Stimulated activated CD8-positive, alpha-beta memory T cell treated with anti-CD3 and anti-CD28 coated beads, Interleukin-15, amount 100 ng/mL, for 1 hour (primary cell): ENCODE measurements around the gene GABBR2.
"Not testable (repeated sequence)": the region's sequence is repeated elsewhere in the genome, so short reads cannot be mapped to it uniquely, and the experiment has no call there.

Experiments
- DNase-seq: peaks from one replicate; pipeline ENCODE4 v3.0.0-alpha.2; 2020; ENCODE audit warnings: low read depth

GABBR2 gene

GRCh38 chr9:98593354-98594253 is 115.1 kb downstream of the GABBR2 start:
- DNase-seq = no peak

- DNase-seq = no peak
Measured at GRCh38 chr9:98591696-98592095, 117.0 kb downstream of the GABBR2 start.

GRCh38 chr9:98590101-98590500 is 118.6 kb downstream of the GABBR2 start:
- DNase-seq = no peak

GRCh38 chr9:98589102-98589501 is 119.6 kb downstream of the GABBR2 start:
- DNase-seq = no peak

- DNase-seq = not testable (repeated sequence)
Measured at GRCh38 chr9:98584853-98585438, 123.8 kb downstream of the GABBR2 start.

GRCh38 chr9:98584059-98584458 is 124.7 kb downstream of the GABBR2 start:
- no peak for DNase-seq

- DNase-seq = no peak
Measured at GRCh38 chr9:98583417-98583816, 125.3 kb downstream of the GABBR2 start.

- no peak for DNase-seq
Measured at GRCh38 chr9:98580956-98581355, 127.8 kb downstream of the GABBR2 start.

GRCh38 chr9:98579700-98580099 is 129.0 kb downstream of the GABBR2 start:
- no peak for DNase-seq

- DNase-seq = no peak
Measured at GRCh38 chr9:98577446-98577845, 131.3 kb downstream of the GABBR2 start.

- DNase-seq = no peak
Measured at GRCh38 chr9:98576859-98577258, 131.9 kb downstream of the GABBR2 start.

GRCh38 chr9:98576354-98576753 is 132.4 kb downstream of the GABBR2 start:
- DNase-seq = no peak

- no peak for DNase-seq
Measured at GRCh38 chr9:98575379-98576346, 133.1 kb downstream of the GABBR2 start.

GRCh38 chr9:98573749-98574278 is 134.9 kb downstream of the GABBR2 start:
- DNase-seq = no peak

- DNase-seq = no peak
Measured at GRCh38 chr9:98572796-98573195, 135.9 kb downstream of the GABBR2 start.

- DNase-seq = no peak
Measured at GRCh38 chr9:98572054-98572627, 136.6 kb downstream of the GABBR2 start.

GRCh38 chr9:98571643-98572042 is 137.1 kb downstream of the GABBR2 start:
- DNase-seq = no peak

GRCh38 chr9:98570663-98571440 is 137.9 kb downstream of the GABBR2 start:
- DNase-seq = no peak

- no peak for DNase-seq
Measured at GRCh38 chr9:98570055-98570454, 138.7 kb downstream of the GABBR2 start.

GRCh38 chr9:98569491-98569890 is 139.2 kb downstream of the GABBR2 start:
- DNase-seq = no peak

GRCh38 chr9:98568909-98569469 is 139.7 kb downstream of the GABBR2 start:
- no peak for DNase-seq
